Fibroblast of skin of scalp (primary cell): ENCODE results near the gene SMIM24.

Source experiments
- DNase-seq: peaks from one replicate; pipeline ENCODE4 v3.0.0-alpha.2; 2013

Gene SMIM24

DNA sequence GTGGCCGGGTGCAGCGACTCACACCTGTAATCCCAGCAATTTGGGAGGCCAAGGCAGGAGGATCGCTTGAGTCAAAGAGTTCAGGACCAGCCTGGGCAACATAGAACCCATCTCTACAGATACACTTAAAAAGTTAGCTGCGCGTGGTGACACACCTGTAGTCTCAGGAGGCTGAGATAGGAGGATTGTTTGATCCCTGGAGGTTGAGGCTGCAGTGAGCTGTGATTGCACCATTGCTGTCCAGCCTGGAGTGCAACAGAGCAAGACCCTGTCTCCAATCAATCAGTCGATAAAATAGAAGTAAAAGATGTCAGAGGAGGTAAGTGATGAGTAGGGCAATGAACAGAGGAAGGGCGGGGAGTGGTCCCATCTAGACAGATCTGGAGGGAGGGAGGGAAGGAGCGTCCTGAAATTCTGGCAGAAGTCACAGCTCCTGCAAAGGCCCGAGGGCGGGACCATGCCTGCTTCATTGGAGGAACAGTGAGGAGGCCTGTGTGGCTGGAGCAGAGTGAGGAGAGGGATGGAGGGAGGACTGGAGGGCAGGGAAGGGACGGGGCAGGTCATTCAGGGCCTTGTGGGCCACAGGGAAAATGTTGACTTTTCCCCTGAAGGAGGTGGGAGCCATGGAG is 9.7 kb downstream of the SMIM24 start:
- no peak for DNase-seq

DNA sequence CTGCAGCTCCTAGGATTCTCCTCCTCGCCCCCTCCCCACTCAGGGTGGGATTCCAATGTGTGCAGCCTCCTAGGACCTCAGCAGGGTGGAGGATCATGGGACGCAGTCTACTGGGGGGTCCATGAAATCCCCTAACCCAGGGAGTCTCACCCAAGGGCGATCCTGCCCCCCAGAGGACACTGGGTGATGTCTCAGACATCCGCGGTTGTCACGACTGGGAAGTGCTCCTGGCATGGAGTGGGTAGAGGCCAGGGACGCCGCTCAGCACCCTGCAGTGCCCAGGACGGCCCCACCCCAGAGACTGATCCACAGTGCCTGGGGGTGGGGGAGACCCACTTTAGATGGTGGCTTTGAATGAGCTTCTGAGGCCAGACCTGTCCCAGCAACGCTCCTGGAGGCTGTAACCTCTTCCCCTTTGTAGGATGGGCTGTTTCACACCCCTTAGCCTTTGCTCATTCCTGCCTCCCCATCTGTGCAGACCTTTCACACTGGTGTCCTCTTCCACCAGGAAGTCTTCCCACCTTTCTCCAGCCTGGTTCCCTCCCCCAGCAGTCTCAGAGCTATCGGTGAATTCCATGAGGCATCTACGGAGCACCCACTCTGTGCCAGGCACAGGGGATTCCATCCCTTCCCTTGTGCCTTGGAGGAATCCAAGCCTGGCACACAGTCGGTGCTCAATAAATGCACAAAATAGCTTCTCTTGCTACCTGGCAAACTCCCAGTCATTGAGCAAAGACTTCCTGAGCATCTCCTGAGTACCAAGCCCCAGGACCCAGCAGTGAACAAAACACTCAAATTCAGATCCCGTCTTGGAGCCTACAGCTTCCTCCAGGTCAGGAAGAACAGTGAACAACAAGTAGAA is 10.5 kb downstream of the SMIM24 start:
- DNase-seq, result no peak

DNA sequence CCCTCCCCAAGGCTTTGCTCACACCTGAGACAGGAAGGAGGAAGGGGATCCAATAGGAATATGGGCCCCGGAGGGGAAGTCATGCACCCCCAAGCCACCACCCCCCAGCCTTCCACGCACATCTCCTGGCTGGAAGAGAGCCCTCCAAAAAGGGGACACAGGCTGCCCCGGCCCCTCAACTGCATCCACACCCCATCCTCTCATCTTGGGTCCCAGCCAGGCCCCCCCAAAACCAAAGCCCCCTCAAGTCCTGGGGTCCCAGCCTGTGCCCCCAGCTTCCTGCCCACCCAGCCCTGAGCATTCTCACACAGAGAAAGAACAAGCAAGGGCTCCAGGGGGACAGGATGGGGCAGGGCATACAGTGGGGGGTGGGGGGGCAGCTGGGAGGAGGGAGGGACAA is 12.1 kb downstream of the SMIM24 start:
- no peak for DNase-seq

DNA sequence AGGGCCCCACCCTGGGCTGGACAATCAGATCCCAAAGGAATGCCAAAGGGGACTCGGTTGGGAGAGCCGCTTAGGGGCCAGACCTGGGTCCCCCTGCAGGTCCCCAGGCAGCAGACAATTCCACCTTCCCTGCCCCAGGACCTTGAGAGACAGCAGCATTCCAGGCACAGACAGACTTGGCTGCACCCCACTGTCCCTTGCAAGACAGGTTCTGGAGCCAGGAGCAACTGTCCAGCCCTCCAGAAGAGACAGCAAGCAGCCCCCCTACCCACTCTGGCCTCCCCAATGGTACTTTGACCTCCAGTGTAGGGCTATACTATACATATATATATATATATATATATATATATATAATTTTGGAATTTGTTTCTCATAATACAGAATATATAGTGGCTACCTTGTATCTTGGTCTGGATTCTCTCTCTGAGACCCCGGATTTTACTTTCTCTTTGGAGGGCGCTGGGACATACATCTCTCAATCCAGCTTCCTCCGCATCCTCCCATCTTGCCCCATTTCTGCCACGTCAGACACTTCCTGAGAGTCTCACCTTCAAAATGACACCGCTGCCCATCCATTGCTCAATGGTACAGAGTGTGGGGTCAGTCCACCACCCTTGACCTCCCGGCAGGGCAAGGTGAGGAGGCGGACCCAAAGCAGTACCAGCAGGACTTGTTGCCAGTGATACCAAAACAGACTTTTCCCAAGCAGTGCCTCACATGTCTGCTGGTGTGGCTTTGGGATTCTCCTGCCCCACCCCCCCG is 12.7 kb downstream of the SMIM24 start:
- DNase-seq, result no peak

DNA sequence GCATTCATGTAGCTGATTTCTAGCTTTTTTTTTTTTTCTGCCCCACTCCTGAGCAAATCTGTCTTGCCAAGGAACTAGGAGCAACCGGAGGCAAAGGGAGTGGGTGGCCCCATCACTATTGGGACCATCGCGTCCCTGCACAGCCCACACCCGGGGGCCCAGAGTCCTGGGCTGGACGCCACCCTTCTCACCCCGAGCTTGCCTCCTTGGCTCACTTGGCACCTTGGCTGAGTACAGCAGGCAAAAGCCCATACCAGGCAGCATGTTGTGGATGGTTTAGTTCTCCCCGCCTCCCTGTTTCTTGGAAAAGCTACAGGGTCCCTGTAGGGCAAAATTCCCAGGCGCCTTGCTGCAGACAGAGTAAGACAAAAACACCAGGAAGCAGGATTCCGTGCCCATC is 13.7 kb downstream of the SMIM24 start:
- no peak for DNase-seq

DNA sequence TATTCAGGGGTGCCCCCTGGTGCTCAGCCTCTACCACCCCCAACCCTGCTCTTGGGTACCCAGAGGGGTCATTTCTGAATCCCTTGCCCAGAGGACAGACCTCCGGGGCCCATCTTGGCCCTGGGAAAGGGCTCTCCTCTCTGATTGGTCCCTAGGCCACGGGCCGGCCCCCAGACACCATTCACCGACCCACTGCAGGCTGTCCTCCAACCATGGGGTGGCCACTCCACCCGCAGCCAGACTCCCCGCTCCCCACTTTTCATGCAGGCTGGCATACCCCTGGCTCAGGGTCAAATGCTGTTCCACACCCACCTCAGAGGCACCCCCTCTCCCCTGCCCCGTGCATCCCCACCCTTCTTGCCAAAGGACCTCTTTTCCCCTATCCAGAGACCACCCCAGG is 14.8 kb downstream of the SMIM24 start:
- no peak for DNase-seq

DNA sequence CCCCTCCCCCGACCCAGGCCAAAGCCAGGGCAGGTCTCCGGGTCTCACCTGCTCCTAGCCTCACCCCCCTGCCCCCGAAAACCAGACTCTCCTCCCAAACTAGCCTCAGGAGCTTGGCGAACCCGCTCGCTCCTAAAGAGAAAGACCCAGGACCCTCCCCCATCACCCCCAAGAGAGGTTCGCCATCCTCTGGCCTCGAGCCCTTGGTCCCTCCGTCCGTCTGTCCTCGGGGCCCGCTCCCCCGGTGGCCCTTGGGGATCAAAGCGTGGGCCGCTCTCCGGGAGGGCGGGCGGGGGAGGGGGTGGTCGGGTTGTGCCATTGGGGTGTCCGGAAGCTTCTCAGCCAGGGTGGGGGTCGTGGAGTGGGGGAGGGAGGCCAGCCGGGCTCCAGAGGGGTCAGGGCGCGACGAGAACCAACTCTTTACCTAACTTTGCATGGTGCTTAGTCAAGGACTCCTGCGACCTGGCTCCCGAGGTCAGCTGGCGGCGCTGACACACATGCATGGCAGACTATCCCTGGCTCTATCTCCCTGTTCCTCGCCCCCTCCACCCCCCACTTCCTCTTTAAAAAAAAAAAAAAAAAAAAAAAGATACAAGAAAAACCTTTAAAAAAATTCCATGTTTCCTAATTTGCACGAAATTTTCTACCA is 15.6 kb downstream of the SMIM24 start:
- no peak for DNase-seq

DNA sequence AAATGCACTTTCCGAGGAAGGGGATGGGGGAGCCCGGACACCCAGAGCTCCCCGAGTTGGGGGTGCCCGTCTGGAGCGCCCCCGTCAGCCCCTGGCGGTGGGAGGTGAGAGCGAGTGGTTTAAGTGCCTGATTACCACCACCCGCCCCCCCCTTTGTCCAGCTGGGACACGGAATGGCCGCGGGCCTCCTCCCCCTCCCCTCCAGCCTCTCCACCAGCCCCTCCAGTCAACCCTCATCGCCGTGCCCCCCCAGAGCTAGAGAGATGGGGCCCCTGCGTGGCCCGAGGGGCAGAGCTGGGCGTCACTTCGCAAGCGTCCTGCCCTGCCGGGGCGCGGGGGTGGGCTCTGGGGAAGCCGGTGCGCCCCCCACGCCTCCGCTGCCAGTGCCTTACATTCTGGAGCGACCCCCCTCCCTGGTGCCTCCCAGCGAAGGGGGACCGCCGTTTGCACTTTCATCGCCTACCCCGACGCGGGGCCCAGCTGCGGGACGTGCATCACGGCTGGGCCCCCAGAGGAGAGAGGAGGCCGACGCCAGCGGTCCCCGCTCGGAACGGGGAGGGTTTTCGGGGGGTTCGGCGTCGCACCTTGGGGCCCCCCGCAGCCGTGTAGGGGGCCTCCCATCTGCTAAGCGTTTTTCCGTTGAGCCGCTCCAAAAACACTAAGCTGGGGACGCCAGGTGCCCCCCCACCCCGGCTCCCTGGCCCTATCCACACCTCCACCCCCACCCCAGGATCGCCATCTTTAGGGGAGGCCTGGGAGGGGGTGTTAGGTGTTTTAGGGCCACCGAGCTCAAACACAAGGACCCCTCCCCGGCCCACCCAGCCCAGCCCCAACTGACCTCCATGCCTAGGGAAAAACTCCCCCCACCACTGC is 16.4 kb downstream of the SMIM24 start:
- DNase-seq, result no peak

DNA sequence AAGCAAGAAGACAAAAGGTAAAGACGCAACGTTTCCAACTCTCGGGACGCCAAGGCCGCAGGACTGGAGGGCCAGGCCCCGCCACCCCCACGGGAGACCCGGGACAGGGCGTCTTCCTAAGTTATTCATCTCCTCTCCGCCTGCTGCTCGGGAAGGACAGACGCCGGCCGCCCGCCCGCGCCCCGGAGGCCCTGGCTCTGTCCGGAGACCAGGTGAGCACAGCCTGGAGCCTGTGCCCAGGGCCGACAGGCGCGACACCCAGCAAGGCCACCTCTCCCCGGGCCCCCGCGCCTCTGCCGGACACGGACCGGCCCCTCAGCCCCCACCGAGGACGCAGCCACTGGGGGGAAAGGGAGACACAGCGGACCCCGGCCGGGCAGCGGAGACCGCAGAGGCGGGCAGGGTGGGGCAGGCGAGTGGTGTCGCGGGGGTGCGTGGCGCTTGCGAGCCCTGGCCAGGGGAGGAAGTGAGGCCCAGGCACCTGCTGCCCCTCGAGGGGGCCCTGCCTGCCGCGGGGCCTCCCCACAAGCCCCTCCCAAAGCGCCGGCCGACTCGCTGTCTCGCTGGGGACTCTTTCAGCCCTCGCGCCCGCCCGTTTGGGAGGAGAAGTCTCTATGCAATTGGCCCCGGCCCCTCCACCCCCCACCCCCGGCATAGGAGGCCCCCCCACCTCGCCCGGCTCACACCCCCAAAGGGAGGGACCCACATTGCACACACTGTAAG is 17.2 kb downstream of the SMIM24 start:
- no peak for DNase-seq

DNA sequence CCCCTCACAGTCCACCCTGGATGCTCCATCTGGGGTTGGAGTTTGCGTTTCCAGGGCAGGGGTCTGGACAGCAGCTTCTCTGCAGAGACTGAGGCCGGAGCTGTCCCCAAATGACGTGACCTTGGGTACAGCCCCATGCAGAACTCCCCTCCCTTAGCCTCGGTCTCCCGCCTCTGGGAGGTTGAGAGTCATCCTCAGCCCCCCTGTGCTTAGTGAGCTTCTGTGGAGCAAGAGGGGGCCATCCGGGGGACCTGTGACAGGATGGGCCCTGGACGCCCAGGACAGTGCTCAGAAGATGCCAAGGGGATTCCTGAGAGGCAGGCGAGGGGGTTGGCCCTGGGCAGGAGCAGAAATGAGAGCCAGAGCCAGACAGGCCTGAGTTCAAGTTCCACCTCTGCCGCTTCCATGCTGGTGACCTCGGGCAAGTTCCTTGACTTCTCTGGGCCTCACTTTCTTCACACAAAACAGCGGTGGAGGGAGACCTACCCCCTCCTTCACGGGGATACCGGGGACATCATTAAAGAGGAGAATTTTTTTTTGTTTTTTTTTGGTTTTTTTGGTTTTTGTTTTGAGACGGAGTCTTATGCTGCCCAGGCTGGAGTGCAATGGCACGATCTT is 20.3 kb downstream of the SMIM24 start:
- no peak for DNase-seq

DNA sequence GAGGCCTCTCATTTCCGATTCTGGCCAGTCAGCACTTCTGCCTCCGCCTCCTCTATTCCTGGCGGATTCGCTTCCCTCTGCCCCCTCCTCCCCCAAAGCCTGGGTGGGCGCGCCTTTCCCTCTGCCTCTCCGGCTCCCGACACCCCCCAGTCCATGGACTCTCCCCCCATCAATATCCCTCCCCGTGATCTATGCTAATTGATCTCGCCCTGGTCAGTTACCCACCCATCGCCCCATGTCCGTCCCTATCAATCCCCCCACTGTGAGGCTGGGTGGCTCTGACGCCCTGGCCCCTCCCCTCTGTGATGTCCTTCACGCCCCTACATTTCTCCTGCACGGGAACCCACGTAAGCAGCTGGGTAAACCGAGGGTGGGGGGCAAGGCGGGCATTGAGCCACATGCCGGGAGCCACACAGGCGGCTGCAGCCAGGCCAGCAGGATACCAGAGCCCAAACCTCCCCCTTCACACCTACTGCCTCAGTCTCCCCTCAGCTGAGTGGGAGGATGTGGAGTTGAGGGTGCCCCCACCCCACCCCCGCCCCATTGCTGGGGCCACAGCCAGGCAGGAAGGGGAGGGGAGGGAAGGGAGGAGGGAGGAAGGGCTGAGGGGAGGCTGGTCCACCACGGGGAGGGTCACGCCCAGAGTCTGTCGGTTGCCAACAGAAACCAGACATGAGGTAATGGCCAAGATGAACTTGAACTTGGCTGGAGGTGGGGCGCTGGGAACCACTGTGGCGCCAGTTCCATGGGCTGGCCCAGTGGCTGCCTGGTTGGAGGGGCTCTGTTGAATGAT is 21.0 kb downstream of the SMIM24 start:
- DNase-seq, result peak; percentile 91

DNA sequence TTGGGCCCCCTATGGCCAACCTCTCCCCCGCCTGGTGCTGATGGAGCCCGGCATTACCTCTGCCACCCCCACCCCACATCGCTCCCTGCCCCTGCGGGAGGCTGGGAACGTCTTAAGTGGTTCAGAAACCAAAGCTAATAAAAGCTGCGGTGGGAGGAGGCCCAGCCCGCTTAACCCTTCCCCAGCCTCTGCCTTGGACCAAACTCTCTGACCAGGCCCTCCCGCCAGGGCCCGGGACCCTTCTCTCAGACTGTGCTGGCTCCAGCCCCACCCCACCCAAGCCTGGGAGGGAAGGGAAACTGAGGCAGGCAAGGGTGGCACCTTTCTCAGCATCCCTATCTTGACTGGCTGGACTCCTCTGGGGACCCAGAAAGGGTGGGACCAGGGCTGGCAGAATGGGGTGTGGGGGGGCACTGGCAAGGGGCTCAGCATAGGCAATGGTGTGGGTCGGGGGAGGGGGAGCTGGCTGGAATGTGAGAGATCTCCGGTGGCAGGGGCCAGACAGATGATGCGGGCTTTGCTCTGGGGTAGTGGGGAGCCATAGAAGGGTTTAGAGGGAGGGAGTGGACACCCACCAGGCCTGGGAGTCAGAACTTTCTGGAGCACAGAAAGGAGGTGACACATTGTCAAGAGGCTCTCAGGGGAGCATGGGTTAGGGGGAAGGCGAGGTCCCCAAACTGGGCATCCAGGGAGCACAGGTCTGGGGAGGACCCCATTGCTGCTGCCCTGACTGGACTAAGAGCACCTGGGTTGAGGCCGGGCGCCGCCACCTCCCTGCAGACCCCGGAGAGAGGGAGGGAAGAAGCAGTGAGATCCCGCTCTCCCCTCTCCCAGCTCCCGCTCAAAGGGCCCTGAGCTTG is 21.9 kb downstream of the SMIM24 start:
- peak; percentile 62 for DNase-seq

DNA sequence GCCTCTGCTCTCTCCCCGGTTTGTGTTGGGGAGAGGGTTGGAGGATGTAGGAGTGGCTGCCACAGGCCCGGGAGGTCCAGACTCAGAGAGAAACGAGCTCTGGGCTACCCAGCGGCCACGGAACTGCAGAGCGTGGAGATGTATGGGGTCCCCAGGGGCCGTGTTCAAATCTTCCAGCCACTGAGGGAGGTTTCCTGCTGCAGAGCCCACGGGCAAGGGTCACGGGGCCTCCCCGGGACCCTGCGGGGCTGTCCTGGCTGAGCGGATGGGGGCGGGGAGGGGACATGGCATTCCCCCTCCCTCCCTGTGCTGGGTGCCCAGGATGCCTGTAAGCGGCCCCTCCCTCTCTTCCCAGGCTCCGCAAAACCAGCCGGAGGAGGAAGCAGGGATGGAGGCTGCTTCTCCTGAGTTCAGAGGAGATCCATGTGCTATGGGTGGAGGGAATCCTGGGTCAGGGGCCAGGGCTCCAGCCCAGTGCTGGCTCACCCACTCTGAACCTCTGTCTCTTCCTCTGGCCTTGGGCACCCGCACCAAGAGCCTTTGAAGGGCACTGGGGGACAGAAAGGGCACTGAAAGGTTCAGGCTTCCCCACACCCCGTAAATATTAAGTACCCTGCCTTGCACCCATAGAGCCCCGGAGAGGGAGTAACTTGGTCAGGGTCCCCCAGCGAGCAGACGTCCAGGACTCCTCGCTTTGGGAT is 22.6 kb downstream of the SMIM24 start:
- peak; percentile 64 for DNase-seq

DNA sequence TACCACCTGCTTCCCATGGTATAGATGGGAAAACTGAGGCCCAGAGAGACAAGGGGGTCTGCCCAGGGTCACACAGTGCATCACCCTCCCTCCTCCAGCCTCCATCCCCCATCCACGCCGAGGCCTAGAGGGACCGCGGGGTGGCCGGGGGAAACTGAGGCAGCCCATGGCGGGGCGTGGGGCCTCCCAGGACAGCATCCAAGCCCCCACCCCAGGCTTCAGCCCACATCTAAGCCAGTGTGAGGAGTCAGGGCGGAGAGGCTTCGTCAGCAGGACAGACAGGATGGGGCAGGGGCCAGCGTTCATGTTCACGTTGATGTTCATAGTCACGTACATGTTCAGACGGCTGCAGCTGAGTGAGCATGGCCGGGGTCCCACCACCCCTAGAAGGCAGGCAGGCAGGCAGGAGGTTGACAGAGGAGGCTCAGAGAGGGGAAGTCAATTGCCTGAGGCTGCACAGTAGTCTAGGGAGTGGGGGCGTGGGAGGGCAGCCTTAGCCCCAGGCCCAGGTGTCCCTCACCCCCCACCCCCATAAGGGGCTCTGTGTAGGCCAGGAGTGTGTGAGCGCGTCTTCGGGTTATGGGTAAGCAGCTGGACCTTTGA is 23.3 kb downstream of the SMIM24 start:
- DNase-seq, result no peak

DNA sequence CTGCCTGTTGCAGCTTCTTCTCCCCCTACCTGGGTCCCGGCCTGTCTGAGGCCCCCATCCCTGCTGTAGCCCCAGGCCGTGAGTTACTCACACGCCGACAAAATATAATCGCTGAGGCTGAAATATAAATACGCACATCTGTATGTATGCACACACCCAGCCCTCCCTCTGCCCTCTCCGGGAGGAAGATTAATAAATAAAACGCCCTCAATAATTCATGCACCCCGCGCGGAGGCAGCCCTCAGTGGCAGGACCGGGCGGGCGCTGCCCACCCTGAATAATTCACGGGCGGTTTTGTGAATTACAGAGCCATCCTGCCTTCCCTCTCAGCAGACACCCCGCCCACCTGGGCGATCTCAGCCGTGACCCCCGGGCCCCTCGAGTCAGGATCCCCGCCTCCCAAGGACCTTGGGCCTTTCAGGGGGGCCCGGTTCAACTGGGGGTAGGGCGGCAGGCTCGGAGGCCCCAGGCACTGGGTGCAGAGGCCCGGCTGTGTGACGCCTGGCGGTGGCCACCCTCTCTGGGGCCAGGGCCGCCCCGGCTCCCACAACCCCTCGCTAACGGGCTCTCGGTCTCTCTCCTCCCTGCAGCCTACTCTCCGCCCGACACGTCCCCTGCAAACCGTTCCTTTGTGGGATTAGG is 24.2 kb downstream of the SMIM24 start:
- no peak for DNase-seq

DNA sequence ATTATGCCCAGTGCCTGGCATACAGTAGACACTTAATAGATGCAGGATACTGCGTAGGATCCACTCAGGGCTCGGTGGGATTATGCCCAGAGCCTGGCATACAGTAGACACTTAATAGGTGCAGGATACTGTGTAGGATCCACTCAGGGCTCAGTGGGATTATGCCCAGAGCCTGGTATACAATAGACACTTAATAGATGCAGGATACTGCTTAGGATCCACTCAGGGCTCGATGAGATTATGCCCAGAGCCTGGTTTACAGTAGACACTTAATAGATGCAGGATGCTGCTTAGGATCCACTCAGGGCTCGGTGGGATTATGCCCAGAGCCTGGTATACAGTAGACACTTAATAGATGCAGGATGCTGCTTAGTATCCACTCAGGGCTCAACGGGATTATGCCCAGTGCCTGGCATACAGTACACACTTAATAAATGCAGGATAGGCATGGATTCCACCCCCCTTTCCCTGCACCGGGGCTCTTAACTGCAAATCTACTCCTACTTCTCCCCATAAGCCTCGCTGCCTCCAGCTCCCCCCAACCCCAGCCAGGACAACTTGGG is 24.9 kb downstream of the SMIM24 start:
- no peak for DNase-seq
